Sigmoid colon (tissue), 7 donors: ENCODE results near the gene SLC16A4. TPM values are rescaled to one million over a fixed set of nuclear protein-coding genes. Genes with fewer than 3 reads are reported as not detected.

Source experiments
- DNase-seq: peaks from one replicate; pipeline ENCODE4 v3.0.0-alpha.2; 2019
- H3K27ac ChIP-seq, 4 donors: fragments of 200-600 bp; sonication (generic); one replicate each; pipeline ENCODE4 v1.5.1; 2016 to 2019; ENCODE audit warnings: mild to moderate bottlenecking in 1 of 4
- H3K27me3 ChIP-seq, 3 donors: fragments of 200-600 bp; sonication (generic); one replicate each; pipeline ENCODE4 v1.5.1; 2019; ENCODE audit warnings: mild to moderate bottlenecking in 1 of 3
- H3K36me3 ChIP-seq, 4 donors: fragments of 200-600 bp; sonication (generic); one replicate each; pipeline ENCODE4 v1.5.1; 2016 to 2019
- H3K4me1 ChIP-seq, 4 donors: fragments of 200-600 bp; sonication (generic); one replicate each; pipeline ENCODE4 v1.5.1; 2017 to 2019
- H3K4me3 ChIP-seq, 4 donors: fragments of 200-600 bp; sonication (generic); one replicate each; pipeline ENCODE4 v1.5.1; 2017 to 2019; ENCODE audit warnings: mild to moderate bottlenecking in 2 of 4, moderate library complexity in 1 of 4
- H3K9me3 ChIP-seq, 4 donors: fragments of 200-600 bp in 3 of 4; sonication (generic) in 3 of 4; one replicate each; pipeline versions ENCODE4 v1.5.1 to v1.6.1; 2013 to 2019
- CTCF ChIP-seq, 4 experiments: fragments of 450-650 bp in 3 of 4; fragments of 200-600 bp in 1 of 4; IDR thresholded peaks; one replicate each; pipeline ENCODE4 v1.5.1; 2016 to 2019; ENCODE audit warnings: antibody characterized with exemption in 4 of 4, mild to moderate bottlenecking in 3 of 4, moderate library complexity in 2 of 4
- EP300 ChIP-seq, 4 donors: sonication (generic); formaldehyde crosslinking; IDR thresholded peaks; one replicate each; pipeline ENCODE4 v1.6.1; 2017; ENCODE audit warnings: antibody characterized with exemption in 4 of 4
- POLR2A ChIP-seq, 2 donors: fragments of 450-650 bp; IDR thresholded peaks; one replicate each; pipeline ENCODE4 v1.6.1; 2016; ENCODE audit warnings: antibody characterized with exemption in 2 of 2, mild to moderate bottlenecking in 2 of 2, moderate library complexity in 2 of 2
- POLR2AphosphoS5 ChIP-seq, 4 donors: sonication (generic); formaldehyde crosslinking; IDR thresholded peaks; one replicate each; pipeline ENCODE4 v1.6.1; 2017; ENCODE audit warnings: antibody characterized with exemption in 4 of 4
- whole genome bisulfite sequencing, 2 donors: extraction: QIAGEN DNeasy Blood & Tissue Kit; methylation state at CpG; one replicate each; pipeline ENCODE4 v1.1.7; 2013; 5-methylcytosine and 5-hydroxymethylcytosine counted together
- intact Hi-C: fragments of 100-400 bp; cut with DNase I; formaldehyde crosslinking; loops from one replicate; pipeline ENCODE4 v1.15.1; 2023
- polyA plus RNA-seq, 3 donors: library from polyadenylated mRNA; stranded (reverse); fragments of 200-250 nt; gene quantifications; one replicate each; pipeline ENCODE4 v1.2.3, GENCODE V29; 2013
- total RNA-seq, 4 donors: library from RNA; depleted of rRNA; stranded (reverse); fragments of >200 nt; gene quantifications; one replicate each; pipeline ENCODE4 v1.1.0, GENCODE V29; 2016
- donor health status: healthy with polysubstance abuse.
- donor health status: Bipolar disorder and iron deficiency.
- donor health status: healthy.

The SLC16A4 gene
- total and polyA plus RNA-seq, 7 donors, result 1.6 to 10.2 (median 5.2) TPM; not detected in 1

- Histone ChIP-seq H3K4me1 (no peaks in the 10 kb centered on the region), H3K36me3 (no peaks in the 10 kb centered on the region), H3K27me3 (no peaks in the 10 kb centered on the region), H3K9me3 (no peaks in the 10 kb centered on the region), H3K27ac (no peak overlapping the region), H3K4me3 (no peak overlapping the region)
- 23 to 65% methylated on average over 2 of the region's 2 CpGs for WGBS, 2 donors
- intact Hi-C loops, result no loop called here
- no peak for DNase-seq
- TF ChIP-seq EP300 (IDR thresholded peaks at IDR 0.05), result no peak
- TF ChIP-seq POLR2AphosphoS5 (IDR thresholded peaks at IDR 0.05), result no peak
- TF ChIP-seq CTCF (IDR thresholded peaks at IDR 0.05), result no peak
These were observed 69.8 kb downstream of the SLC16A4 start for GRCh38 chr1:110321045-110321444.

- no peaks in the 10 kb centered on the region for H3K4me1 ChIP-seq
- intact Hi-C loops, result no loop called here
- H3K36me3 ChIP-seq, result no peaks in the 10 kb centered on the region
- H3K9me3 ChIP-seq, result no peaks in the 10 kb centered on the region
- TF ChIP-seq EP300 (IDR thresholded peaks at IDR 0.05) (no peak), POLR2AphosphoS5 (IDR thresholded peaks at IDR 0.05) (no peak), CTCF (IDR thresholded peaks at IDR 0.05) (no peak), POLR2A (IDR thresholded peaks at IDR 0.05) (no peak)
- H3K4me3 ChIP-seq, result no peak overlapping the region
- DNase-seq, result no peak
- H3K27me3 ChIP-seq, result no peaks in the 10 kb centered on the region
- 87% methylated on average over 1 of the region's 1 CpG for WGBS, 2 donors
- no peak overlapping the region for H3K27ac ChIP-seq
These were observed 70.7 kb downstream of the SLC16A4 start for GRCh38 chr1:110320168-110320518.

- Histone ChIP-seq H3K36me3 (no peaks in the 10 kb centered on the region), H3K4me1 (no peaks in the 10 kb centered on the region), H3K9me3 (no peaks in the 10 kb centered on the region), H3K27ac (no peak overlapping the region), H3K4me3 (no peak overlapping the region), H3K27me3 (no peaks in the 10 kb centered on the region)
- TF ChIP-seq POLR2AphosphoS5 (IDR thresholded peaks at IDR 0.05), result no peak
- TF ChIP-seq CTCF (IDR thresholded peaks at IDR 0.05), result no peak
- no peak for TF ChIP-seq POLR2A (IDR thresholded peaks at IDR 0.05)
- no peak for TF ChIP-seq EP300 (IDR thresholded peaks at IDR 0.05)
- DNase-seq, result no peak
- 83 to 85% methylated on average over 4 of the region's 4 CpGs for WGBS, 2 donors
- intact Hi-C loops, result no loop called here
These were observed 71.3 kb downstream of the SLC16A4 start for GRCh38 chr1:110319332-110320167.

- no peak overlapping the region for H3K4me3 ChIP-seq
- 83 to 85% methylated on average over 4 of the region's 4 CpGs for WGBS, 2 donors
- H3K36me3 ChIP-seq, result no peaks in the 10 kb centered on the region
- no peaks in the 10 kb centered on the region for H3K27me3 ChIP-seq
- no peaks in the 10 kb centered on the region for H3K9me3 ChIP-seq
- TF ChIP-seq CTCF (IDR thresholded peaks at IDR 0.05) (no peak), EP300 (IDR thresholded peaks at IDR 0.05) (no peak), POLR2A (IDR thresholded peaks at IDR 0.05) (no peak), POLR2AphosphoS5 (IDR thresholded peaks at IDR 0.05) (no peak)
- H3K4me1 ChIP-seq, result no peaks in the 10 kb centered on the region
- intact Hi-C loops, result no loop called here
- no peak overlapping the region for H3K27ac ChIP-seq
- no peak for DNase-seq
These were observed 72.8 kb downstream of the SLC16A4 start for GRCh38 chr1:110318046-110318445.

GRCh38 chr1:110316735-110317134 lies 74.1 kb downstream of the SLC16A4 start:
- TF ChIP-seq EP300 (IDR thresholded peaks at IDR 0.05), result no peak
- Histone ChIP-seq H3K4me1 (peaks cover 0 to 10% (median 7%) of the 10 kb centered on the region in 4 donors), H3K27ac (no peak overlapping the region), H3K27me3 (no peaks in the 10 kb centered on the region), H3K9me3 (no peaks in the 10 kb centered on the region), H3K4me3 (no peak overlapping the region), H3K36me3 (no peaks in the 10 kb centered on the region)
- 91 to 94% methylated on average over 2 of the region's 2 CpGs for WGBS, 2 donors
- intact Hi-C loops, result no loop called here
- no peak for DNase-seq

Other genes starting within 250 kb of the SLC16A4 start
- under 1 TPM in 3 of 4 donors, not detected in 1; 0.36 to 0.83 (median 0.41) TPM for gene SLC6A17, start 240.5 kb downstream of the SLC16A4 start, total RNA-seq
- gene SLC6A17, start 240.5 kb downstream of the SLC16A4 start, polyA plus RNA-seq, result under 1 TPM in 2 of 3 donors, not detected in 1; under 0.01 to 0.20 TPM
- gene KCNC4, start 180.7 kb downstream of the SLC16A4 start, total RNA-seq, result 1 to 10 TPM; 1.8 to 6.4 (median 3.2) TPM
- gene KCNC4, start 180.7 kb downstream of the SLC16A4 start, polyA plus RNA-seq, result 1 to 10 TPM in 1 of 3 donors, under 1 TPM in 2; 0.60 to 3.6 (median 0.69) TPM
- 10 to 100 TPM; 23.2 to 32.1 (median 25.5) TPM for gene RBM15, start 51.6 kb downstream of the SLC16A4 start, total RNA-seq
- gene RBM15, start 51.6 kb downstream of the SLC16A4 start, polyA plus RNA-seq, result 1 to 10 TPM; 1.8 to 8.9 (median 2.5) TPM
- gene LAMTOR5, start 16.7 kb upstream of the SLC16A4 start, total RNA-seq, result 100 to 1,000 TPM in 2 of 4 donors, 10 to 100 TPM in 2; 61.2 to 117 (median 91.4) TPM
- 100 to 1,000 TPM; 249 to 543 (median 418) TPM for gene LAMTOR5, start 16.7 kb upstream of the SLC16A4 start, polyA plus RNA-seq
- gene PROK1, start 60.1 kb upstream of the SLC16A4 start, total RNA-seq, result 1 to 10 TPM in 1 of 4 donors, not detected in 3; 3.2 TPM
- gene PROK1, start 60.1 kb upstream of the SLC16A4 start, polyA plus RNA-seq, result under 1 TPM in 2 of 3 donors, not detected in 1; 0.09 to 0.46 TPM
- gene KCNA10, start 128.1 kb upstream of the SLC16A4 start, total RNA-seq, result not detected
- gene KCNA10, start 128.1 kb upstream of the SLC16A4 start, polyA plus RNA-seq, result not detected
- 1 to 10 TPM in 3 of 4 donors, under 1 TPM in 1; 0.82 to 5.8 (median 2.2) TPM for gene KCNA2, start 215.3 kb upstream of the SLC16A4 start, total RNA-seq
- gene KCNA2, start 215.3 kb upstream of the SLC16A4 start, polyA plus RNA-seq, result under 1 TPM in 2 of 3 donors, not detected in 1; under 0.01 to 0.69 TPM